Activated gamma-delta T cell treated with anti-CD3 and anti-CD28 coated beads, Interleukin-2, amount 50 U/mL, for 16 hours (primary cell): ENCODE measurements around the gene DDX39B.

ENCODE experiments used
- DNase-seq: peaks from one replicate; pipeline ENCODE4 v3.0.0-alpha.2; 2020; ENCODE audit warnings: low read depth

The DDX39B gene

GRCh38 chr6:31575952-31576685, 34.3 kb upstream of the DDX39B start:
- DNase-seq, result no peak

- peak; percentile 64 for DNase-seq
Observed at GRCh38 chr6:31575335-31575901, 33.6 kb upstream of the DDX39B start, which contains the start of gene TNF. TNF (plus strand) TSS chr6:31575565; CDS start chr6:31575742, 177 bp downstream.

DNA sequence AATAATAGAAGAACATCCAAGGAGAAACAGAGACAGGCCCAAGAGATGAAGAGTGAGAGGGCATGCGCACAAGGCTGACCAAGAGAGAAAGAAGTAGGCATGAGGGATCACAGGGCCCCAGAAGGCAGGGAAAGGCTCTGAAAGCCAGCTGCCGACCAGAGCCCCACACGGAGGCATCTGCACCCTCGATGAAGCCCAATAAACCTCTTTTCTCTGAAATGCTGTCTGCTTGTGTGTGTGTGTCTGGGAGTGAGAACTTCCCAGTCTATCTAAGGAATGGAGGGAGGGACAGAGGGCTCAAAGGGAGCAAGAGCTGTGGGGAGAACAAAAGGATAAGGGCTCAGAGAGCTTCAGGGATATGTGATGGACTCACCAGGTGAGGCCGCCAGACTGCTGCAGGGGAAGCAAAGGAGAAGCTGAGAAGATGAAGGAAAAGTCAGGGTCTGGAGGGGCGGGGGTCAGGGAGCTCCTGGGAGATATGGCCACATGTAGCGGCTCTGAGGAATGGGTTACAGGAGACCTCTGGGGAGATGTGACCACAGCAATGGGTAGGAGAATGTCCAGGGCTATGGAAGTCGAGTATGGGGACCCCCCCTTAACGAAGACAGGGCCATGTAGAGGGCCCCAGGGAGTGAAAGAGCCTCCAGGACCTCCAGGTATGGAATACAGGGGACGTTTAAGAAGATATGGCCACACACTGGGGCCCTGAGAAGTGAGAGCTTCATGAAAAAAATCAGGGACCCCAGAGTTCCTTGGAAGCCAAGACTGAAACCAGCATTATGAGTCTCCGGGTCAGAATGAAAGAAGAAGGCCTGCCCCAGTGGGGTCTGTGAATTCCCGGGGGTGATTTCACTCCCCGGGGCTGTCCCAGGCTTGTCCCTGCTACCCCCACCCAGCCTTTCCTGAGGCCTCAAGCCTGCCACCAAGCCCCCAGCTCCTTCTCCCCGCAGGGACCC, 32.6 kb upstream of the DDX39B start:
- DNase-seq, result no peak

- DNase-seq, result no peak
Observed at GRCh38 chr6:31573239-31574105, 31.7 kb upstream of the DDX39B start.

DNA sequence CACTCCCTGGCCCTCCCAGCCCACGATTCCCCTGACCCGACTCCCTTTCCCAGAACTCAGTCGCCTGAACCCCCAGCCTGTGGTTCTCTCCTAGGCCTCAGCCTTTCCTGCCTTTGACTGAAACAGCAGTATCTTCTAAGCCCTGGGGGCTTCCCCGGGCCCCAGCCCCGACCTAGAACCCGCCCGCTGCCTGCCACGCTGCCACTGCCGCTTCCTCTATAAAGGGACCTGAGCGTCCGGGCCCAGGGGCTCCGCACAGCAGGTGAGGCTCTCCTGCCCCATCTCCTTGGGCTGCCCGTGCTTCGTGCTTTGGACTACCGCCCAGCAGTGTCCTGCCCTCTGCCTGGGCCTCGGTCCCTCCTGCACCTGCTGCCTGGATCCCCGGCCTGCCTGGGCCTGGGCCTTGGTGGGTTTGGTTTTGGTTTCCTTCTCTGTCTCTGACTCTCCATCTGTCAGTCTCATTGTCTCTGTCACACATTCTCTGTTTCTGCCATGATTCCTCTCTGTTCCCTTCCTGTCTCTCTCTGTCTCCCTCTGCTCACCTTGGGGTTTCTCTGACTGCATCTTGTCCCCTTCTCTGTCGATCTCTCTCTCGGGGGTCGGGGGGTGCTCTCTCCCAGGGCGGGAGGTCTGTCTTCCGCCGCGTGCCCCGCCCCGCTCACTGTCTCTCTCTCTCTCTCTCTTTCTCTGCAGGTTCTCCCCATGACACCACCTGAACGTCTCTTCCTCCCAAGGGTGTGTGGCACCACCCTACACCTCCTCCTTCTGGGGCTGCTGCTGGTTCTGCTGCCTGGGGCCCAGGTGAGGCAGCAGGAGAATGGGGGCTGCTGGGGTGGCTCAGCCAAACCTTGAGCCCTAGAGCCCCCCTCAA, 30.5 kb upstream of the DDX39B start, which contains the start of gene LTA:
LTA (plus strand) TSS at position 249 of the 871 bp plus-strand sequence; CDS start at position 703, 454 bp downstream.
- DNase-seq, result peak; percentile 66

DNA sequence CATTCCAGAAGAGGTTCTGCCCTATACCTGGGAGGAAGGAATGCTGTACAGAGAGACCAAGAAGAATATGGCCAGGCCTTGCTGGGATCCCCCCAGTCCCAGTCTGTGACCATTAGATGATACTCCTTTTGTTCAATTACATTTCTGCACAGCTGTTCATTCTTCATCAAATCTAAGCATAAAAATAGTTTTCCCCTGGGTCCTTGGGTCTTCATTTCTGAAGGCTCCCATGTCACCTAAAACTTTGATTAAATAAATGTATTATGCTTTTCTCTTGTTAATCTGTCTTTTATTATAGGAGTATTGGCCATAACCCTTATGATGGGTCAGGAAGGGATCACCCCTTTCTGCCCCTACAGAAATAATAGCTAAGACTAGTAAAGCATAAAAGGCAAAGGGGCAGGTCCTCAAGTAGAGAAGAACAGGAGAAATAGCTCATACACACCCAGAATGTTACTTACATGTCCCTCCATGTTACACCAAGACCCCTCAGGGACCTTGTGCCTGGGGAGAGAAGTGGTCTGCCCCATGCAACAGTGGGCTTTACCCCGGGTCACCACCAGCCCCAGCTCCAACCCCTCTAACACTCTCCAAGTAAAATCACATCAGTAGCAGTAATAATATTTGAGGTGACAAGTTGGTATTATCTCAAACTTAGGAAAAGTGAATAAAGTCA, 28.2 kb upstream of the DDX39B start:
- no peak for DNase-seq

DNA sequence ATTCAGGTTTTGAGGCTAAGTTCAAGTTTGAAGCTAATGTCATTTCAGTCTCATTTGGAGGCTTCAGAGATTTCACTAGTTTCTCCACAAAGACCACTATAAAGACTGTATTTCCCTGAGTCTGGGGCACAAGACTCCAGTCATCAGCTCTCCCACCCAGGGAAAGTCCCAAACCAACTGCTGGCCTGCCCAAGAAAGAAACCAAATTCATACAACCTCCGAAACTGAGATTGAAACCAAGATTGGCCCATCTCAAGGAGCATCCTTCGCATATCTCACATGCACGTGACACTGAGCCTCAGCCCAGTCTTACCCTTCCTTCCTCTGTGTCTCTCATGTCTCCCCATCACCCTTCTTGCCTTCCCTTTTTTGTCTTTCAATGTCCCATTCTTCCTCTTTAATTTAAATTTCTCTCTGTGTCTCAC, 26.7 kb upstream of the DDX39B start:
- peak; percentile 60 for DNase-seq

DNA sequence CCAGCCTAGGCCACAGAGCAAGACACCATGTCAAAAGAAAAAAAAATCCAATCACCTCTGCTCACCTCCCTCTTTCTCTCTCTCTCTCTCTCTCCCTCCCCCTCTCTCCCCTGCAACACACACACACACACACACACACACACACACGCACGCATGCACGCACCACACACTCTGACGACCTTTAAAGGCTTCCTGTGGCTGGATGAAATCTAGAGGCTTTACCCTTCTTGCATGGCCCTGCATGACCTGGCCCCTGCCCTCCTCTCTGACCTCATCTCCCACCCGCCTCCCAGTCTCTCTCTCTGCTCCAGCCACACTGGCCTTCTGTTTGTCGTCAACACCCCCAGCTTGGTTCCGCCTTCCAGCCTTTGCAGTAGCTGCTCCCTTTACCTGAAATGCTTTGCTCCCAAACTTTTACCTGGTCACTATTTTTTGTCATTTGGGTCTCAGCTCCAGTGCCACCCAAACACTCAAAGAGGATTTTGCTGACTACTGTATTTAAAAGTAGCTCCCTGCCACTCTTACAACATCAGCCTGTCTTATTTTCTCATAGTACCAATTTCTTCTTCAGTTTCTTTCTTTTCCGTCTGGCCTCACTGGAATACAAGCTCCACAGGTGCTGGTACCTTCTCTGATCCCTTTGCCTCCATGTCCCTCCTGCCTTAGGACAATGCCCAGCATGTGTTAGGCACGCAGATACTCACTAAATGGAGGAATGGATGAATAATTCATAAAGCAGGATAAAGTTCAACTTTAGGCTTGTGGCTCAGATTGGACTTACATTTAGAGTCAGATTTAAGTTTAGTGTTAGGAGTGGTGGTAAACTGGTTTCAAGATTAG, 25.9 kb upstream of the DDX39B start:
- DNase-seq, result no peak

DNA sequence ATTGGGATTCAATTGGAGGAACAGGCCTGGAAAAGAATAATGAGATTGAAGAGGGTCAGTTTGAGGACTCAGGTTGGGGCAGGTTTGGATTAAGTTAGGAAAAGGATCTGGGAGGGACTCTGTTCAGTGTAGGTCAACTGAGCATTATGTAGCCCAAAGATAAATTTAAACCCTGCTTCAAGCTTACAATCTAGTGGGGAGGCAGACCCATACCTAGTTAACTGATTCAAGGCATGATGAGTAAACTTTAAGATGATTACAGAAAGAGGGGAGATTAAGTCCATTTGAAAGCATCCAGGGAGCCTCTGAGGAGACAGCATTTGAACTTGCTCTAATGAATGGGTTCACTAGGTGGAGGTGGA, 18.9 kb upstream of the DDX39B start:
- no peak for DNase-seq

- DNase-seq, result peak; percentile 34
Observed at GRCh38 chr6:31559958-31560696, 18.3 kb upstream of the DDX39B start.

DNA sequence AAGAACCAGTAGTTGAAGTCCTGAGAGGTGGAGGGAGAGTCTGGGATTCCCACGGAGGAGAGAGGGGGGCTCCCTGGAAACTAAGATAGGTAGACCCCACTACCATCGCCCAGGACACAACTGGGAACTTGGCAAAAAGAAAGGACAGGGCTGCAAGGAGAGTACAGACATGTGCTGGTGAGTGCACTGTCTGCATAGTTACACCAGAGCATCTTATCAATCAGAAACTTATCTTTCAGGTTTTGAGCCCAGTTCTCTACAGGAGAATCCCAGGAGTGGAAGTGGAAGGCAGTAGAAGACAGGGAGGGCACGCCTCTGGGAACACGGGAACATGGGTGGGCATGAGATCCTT, 17.8 kb upstream of the DDX39B start:
- DNase-seq, result no peak

GRCh38 chr6:31558631-31559500, 17.1 kb upstream of the DDX39B start:
- peak; percentile 70 for DNase-seq

DNA sequence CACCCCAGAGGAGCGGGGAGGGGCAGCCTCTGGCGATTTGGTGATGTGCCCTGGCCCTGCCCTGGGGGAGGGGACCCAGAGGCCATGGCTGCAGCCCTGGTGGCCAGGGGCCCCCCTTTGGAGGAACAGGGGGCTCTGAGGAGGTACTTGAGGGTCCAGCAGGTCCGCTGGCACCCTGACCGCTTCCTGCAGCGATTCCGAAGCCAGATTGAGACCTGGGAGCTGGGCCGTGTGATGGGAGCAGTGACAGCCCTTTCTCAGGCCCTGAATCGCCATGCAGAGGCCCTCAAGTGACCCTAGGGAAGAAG, 16.5 kb upstream of the DDX39B start:
- no peak for DNase-seq

GRCh38 chr6:31557443-31558317, 15.9 kb upstream of the DDX39B start:
- DNase-seq, result no peak

- no peak for DNase-seq
Observed at GRCh38 chr6:31556307-31556706, 14.5 kb upstream of the DDX39B start.

- DNase-seq, result peak; percentile 41
Observed at GRCh38 chr6:31551371-31551770, 9.6 kb upstream of the DDX39B start.

DNA sequence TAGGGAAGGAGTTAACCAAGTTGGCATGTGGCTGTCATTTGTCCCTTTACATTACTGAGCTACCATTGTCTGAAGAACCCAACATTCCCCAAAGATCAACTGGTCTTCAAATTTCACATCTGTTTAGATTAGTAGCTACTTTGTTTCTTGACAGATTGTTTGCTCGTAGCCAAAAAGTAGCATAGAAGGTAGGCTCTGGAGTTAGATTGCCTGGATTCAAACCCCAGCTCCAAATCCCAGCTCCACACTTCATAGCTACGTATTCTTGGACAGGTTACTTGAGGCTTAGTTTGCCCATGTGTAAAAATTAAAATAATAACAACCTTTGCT, 6.7 kb upstream of the DDX39B start:
- DNase-seq, result no peak
